Measurements from ENCODE around the gene MOB3C. TPM values are rescaled to one million over a fixed set of nuclear protein-coding genes. Genes with fewer than 3 reads are reported as not detected.

Gene MOB3C
- total and polyA plus RNA-seq, 5 experiments from 2014 or later = 8.3 to 24.7 (median 17.5) TPM

GRCh38 chr1:46599059-46599970 is 17.3 kb downstream of the MOB3C start:
- no peaks in the 10 kb centered on the region for H3K9me3 Mint-ChIP-seq
- POLR2A ChIA-PET = no interaction called here
- no peaks in the 10 kb centered on the region for H3K27me3 Mint-ChIP-seq
- peaks cover 41 to 77% (median 72%) of the 10 kb centered on the region in 4 donors for H3K4me1 Mint-ChIP-seq
- peaks cover 0 to 9% (median 0%) of the 10 kb centered on the region in 3 donors for H3K36me3 Mint-ChIP-seq
- H3K4me3 Mint-ChIP-seq = peak overlapping the region in 2 of 10 donors; percentile 15 to 30
- DNase-seq = no peak
- H3K27ac Mint-ChIP-seq = peak overlapping the region; percentile 2 to 88 (median 62)
- ATAC-seq = no peak

GRCh38 chr1:46596846-46597245 is 19.8 kb downstream of the MOB3C start:
- Mint-ChIP-seq H3K4me3 (no peak overlapping the region), H3K27ac (no peak overlapping the region), H3K27me3 (no peaks in the 10 kb centered on the region), H3K4me1 (peaks cover 36 to 66% (median 59%) of the 10 kb centered on the region in 4 donors), H3K36me3 (peaks cover 9 to 34% (median 20%) of the 10 kb centered on the region in 3 donors), H3K9me3 (no peaks in the 10 kb centered on the region)
- DNase-seq (no peak), ATAC-seq (no peak)
- POLR2A ChIA-PET = no interaction called here

DNA sequence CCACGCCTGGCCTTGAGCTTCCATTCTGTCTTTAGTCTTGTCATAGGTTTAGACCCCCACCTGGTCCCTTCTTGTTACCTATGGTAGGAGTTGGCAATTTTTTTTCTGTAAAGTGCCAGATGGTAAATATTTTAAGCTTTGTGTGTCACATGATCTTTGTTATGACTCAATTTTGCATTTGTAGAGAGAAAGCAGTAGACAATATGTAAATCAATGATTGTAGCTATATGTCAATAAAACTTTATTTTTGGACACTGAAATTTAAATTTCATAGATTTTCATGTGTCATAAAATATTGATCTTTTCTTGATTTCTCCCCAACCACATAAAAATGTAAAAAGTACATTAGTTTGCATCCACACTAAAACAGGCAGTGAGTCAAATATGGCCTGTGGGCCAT is 20.6 kb downstream of the MOB3C start:
- no peak overlapping the region for H3K27ac Mint-ChIP-seq
- POLR2A ChIA-PET = interaction anchor here (1.5 kb wide), 1 partner anchor 8 kb away, joined by 4 read pairs; the partner anchor contains the start of gene MKNK1
- peaks cover 29 to 58% (median 51%) of the 10 kb centered on the region in 4 donors for H3K4me1 Mint-ChIP-seq

DNA sequence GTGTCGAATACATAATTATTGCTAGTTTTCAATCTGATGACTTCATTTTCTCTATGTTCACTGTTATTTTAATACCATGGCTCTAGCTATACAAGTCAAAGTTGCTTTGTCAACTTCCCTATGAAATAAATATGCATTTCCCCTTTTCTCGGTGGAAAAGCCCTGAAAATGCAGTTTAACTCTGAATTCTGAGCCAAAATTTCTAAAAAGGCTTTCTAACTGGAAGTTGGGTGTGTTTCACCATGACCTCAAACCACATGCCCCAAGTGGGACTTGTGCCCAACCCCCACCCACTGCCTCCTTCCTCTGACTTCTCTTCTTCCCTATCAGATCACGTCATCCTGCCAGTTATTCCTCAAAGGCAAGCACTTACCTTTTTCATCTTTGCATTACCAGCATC is 21.5 kb downstream of the MOB3C start:
- no peak for ATAC-seq
- peak overlapping the region in 4 of 10 donors; percentile 31 to 77 (median 42) for H3K27ac Mint-ChIP-seq
- peaks cover 10 to 50% (median 29%) of the 10 kb centered on the region in 3 donors for H3K36me3 Mint-ChIP-seq
- H3K4me1 Mint-ChIP-seq = peaks cover 26 to 51% (median 44%) of the 10 kb centered on the region in 4 donors
- no peaks in the 10 kb centered on the region for H3K27me3 Mint-ChIP-seq
- POLR2A ChIA-PET = interaction anchor here (1.5 kb wide), 1 partner anchor 9 kb away, joined by 4 read pairs; the partner anchor contains the start of gene MKNK1
- H3K4me3 Mint-ChIP-seq = peak overlapping the region in 4 of 10 donors; percentile 16 to 49 (median 34)
- no peaks in the 10 kb centered on the region for H3K9me3 Mint-ChIP-seq
- DNase-seq = no peak

More for the DNA sequence above, 20.6 kb downstream of the MOB3C start:
- no peak for DNase-seq
- H3K9me3 Mint-ChIP-seq = no peaks in the 10 kb centered on the region
- no peak for ATAC-seq
- peaks cover 9 to 41% (median 26%) of the 10 kb centered on the region in 3 donors for H3K36me3 Mint-ChIP-seq
- no peaks in the 10 kb centered on the region for H3K27me3 Mint-ChIP-seq
- peak overlapping the region in 1 of 10 donors; percentile 14 for H3K4me3 Mint-ChIP-seq

DNA sequence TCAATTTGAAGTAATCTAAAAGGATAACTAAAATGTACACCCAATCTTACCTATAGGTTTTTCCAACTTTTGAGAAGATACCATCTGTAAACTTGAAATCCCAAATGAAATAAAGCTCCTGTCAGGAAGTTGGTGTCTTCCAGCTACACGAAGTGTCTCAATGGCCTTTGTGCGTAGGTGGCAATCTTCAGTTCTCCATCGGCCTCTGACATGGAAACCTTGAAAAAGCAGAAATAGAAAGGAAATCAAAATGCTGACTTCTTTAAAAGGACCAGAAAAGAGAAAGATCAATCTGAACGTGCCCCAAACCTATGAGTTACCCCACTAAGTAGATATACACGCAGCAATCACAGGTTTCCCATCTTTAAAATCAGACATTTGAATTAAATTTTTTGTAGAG is 22.5 kb downstream of the MOB3C start:
- Mint-ChIP-seq H3K4me1 (peaks cover 19 to 40% (median 35%) of the 10 kb centered on the region in 4 donors), H3K4me3 (no peak overlapping the region), H3K27ac (peak overlapping the region in 1 of 10 donors; percentile 17), H3K9me3 (peaks cover 0 to 2% (median 0%) of the 10 kb centered on the region in 9 donors), H3K27me3 (no peaks in the 10 kb centered on the region), H3K36me3 (peaks cover 17 to 61% (median 38%) of the 10 kb centered on the region in 3 donors)
- DNase-seq = no peak
- ATAC-seq = no peak
- POLR2A ChIA-PET = no interaction called here

DNA sequence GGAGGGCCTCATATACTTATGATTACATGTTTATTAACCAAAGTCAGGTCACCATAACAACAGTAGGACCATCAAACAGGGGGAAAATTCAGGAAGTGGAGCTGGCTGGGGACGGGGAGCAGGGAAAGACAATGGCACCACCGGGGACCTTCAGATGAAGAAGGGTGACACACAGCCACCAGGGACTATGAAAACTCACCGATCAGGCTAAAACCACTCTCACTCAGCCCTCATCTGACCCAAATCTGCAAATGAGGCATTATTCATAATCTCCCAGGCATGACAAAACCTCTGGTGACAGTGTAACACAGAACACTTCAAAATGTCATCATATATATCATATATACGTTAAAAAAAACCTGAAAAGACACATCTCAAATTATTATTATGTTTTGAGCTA is 23.8 kb downstream of the MOB3C start:
- POLR2A ChIA-PET = no interaction called here
- peak overlapping the region in 3 of 10 donors; percentile 24 to 41 (median 34) for H3K27ac Mint-ChIP-seq

DNA sequence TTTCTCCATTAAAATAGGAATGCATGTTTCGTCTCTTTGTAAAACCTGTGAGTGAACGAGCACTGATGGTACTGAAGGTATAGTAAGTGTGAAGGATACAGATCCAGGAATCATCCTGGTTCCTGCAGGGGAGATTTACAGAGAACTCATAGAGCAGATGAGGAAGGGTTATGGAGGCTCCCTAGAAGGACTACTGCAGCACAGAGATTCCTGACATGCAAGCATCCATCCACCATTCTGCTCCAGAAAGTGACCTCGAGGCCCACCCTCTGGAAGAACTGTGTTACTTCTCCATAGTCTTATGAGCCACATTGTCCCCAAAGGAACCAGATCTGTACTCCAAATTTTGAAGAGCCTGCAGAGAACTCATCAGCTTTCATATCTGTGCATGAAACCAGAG is 27.1 kb downstream of the MOB3C start:
- no peaks in the 10 kb centered on the region for H3K27me3 Mint-ChIP-seq
- H3K4me3 Mint-ChIP-seq = no peak overlapping the region
- ATAC-seq = no peak
- POLR2A ChIA-PET = no interaction called here
- H3K4me1 Mint-ChIP-seq = peaks cover 6 to 17% (median 12%) of the 10 kb centered on the region in 4 donors
- H3K36me3 Mint-ChIP-seq = peaks cover 17 to 77% (median 47%) of the 10 kb centered on the region in 3 donors
- H3K9me3 Mint-ChIP-seq = peaks cover 0 to 2% (median 0%) of the 10 kb centered on the region in 9 donors
- peak overlapping the region in 1 of 10 donors; percentile 13 for H3K27ac Mint-ChIP-seq
- no peak for DNase-seq

More for the DNA sequence above, 23.8 kb downstream of the MOB3C start:
- H3K4me3 Mint-ChIP-seq = no peak overlapping the region
- no peaks in the 10 kb centered on the region for H3K27me3 Mint-ChIP-seq
- peaks cover 20 to 34% (median 27%) of the 10 kb centered on the region in 4 donors for H3K4me1 Mint-ChIP-seq
- no peak for ATAC-seq
- peaks cover 0 to 2% (median 0%) of the 10 kb centered on the region in 9 donors for H3K9me3 Mint-ChIP-seq
- DNase-seq = no peak
- H3K36me3 Mint-ChIP-seq = peaks cover 17 to 64% (median 41%) of the 10 kb centered on the region in 3 donors

DNA sequence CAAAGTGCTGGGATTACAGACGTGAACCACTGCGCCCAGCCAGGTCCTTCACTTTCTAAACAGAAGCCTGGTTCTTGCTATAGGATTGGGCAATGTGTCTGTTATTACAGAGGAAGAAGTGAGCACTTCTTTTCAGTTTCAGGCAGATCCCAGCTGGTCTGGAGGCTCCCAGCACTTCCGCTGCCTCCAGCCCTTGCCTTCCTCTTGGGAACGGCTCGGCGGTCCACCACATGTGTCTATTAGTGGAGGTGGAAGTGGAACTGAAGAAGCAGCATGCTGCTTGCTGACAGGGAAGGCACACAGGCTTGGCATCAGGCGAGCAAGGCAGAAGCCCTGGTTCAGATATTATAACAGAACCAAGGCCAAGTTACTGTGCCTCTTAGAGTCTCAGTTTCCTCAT is 29.5 kb downstream of the MOB3C start:
- peaks cover 8 to 19% (median 16%) of the 10 kb centered on the region in 4 donors for H3K4me1 Mint-ChIP-seq
- H3K4me3 Mint-ChIP-seq = no peak overlapping the region
- peak overlapping the region in 1 of 10 donors; percentile 15 for H3K27ac Mint-ChIP-seq
- peaks cover 8 to 72% (median 33%) of the 10 kb centered on the region in 3 donors for H3K36me3 Mint-ChIP-seq
- ATAC-seq = no peak
- peaks cover 0 to 2% (median 0%) of the 10 kb centered on the region in 9 donors for H3K9me3 Mint-ChIP-seq
- no peaks in the 10 kb centered on the region for H3K27me3 Mint-ChIP-seq
- POLR2A ChIA-PET = interaction anchor here (0.6 kb wide), 1 partner anchor 692 kb away, joined by 3 read pairs; no protein-coding TSS in a partner anchor
- DNase-seq = no peak

- H3K4me1 Mint-ChIP-seq = peaks cover 12 to 35% (median 28%) of the 10 kb centered on the region in 4 donors
- peaks cover 0 to 2% (median 0%) of the 10 kb centered on the region in 9 donors for H3K9me3 Mint-ChIP-seq
- peaks cover 8 to 61% (median 26%) of the 10 kb centered on the region in 3 donors for H3K36me3 Mint-ChIP-seq
- H3K4me3 Mint-ChIP-seq = no peak overlapping the region
- no peak overlapping the region for H3K27ac Mint-ChIP-seq
- POLR2A ChIA-PET = no interaction called here
- DNase-seq (no peak), ATAC-seq (no peak)
- H3K27me3 Mint-ChIP-seq = no peaks in the 10 kb centered on the region
Observed at GRCh38 chr1:46585312-46585938, 31.2 kb downstream of the MOB3C start.

DNA sequence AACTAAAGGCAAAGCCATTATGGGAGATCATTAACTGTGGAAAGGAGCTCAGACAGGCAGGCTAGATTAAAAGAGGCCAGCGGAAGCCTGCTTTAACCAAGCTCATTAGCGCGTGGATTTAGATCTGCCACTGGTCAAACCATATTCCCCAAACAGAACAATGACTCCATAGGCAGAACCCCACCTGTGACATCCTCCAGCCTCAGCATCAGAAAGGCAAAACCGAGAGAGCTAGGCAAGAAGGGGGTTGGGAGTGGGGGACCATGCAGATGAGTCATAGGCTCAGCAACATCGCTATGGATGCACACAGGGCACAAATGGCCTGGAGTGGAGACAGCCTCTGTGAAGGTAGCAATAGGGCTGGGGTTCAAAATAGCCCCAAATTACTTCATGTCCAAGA is 33.1 kb downstream of the MOB3C start:
- no peak overlapping the region for H3K4me3 Mint-ChIP-seq
- no peak for ATAC-seq
- POLR2A ChIA-PET = no interaction called here
- no peaks in the 10 kb centered on the region for H3K27me3 Mint-ChIP-seq
- no peak for DNase-seq
- H3K36me3 Mint-ChIP-seq = peaks cover 0 to 61% (median 25%) of the 10 kb centered on the region in 3 donors
- H3K9me3 Mint-ChIP-seq = no peaks in the 10 kb centered on the region
- peaks cover 9 to 31% (median 28%) of the 10 kb centered on the region in 4 donors for H3K4me1 Mint-ChIP-seq
- no peak overlapping the region for H3K27ac Mint-ChIP-seq

DNA sequence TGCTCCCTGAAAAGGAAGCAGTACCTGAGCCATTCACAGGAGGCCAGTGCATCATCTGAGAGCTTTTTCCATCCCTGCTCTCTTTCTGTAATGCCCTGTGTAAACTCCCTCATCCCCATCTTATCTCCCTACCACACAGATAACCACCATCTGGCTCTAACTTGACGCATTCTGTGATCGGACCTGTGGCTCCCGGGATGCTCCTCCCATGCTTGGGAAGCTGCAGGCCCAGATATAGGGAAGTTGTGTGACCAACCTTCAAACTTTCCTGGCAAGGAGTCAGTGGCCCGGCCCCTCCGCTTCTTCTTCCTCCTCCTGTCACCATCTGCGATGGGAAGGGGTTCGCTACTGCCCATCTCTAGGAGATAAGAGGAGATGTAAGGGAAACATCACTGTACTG is 33.6 kb downstream of the MOB3C start:
- POLR2A ChIA-PET = no interaction called here
- Mint-ChIP-seq H3K4me1 (peaks cover 11 to 31% (median 28%) of the 10 kb centered on the region in 4 donors), H3K36me3 (peaks cover 0 to 66% (median 29%) of the 10 kb centered on the region in 3 donors), H3K4me3 (no peak overlapping the region), H3K27ac (no peak overlapping the region), H3K9me3 (no peaks in the 10 kb centered on the region), H3K27me3 (no peaks in the 10 kb centered on the region)
- no peak for ATAC-seq
- DNase-seq = no peak

- POLR2A ChIA-PET = no interaction called here
- DNase-seq (no peak), ATAC-seq (peak in 1 of 2 donors; percentile 52)
- Mint-ChIP-seq H3K4me3 (peak overlapping the region in 4 of 10 donors; percentile 27 to 49 (median 40)), H3K27me3 (no peaks in the 10 kb centered on the region), H3K9me3 (no peaks in the 10 kb centered on the region), H3K27ac (peak overlapping the region in 6 of 10 donors; percentile 6 to 81 (median 70)), H3K36me3 (peaks cover 0 to 65% (median 29%) of the 10 kb centered on the region in 3 donors), H3K4me1 (peaks cover 12 to 29% (median 28%) of the 10 kb centered on the region in 4 donors)
Observed at GRCh38 chr1:46581681-46582455, 34.7 kb downstream of the MOB3C start.

Measured in naive thymus-derived CD8-positive, alpha-beta T cell (primary cell).